PC-3 (cell line): Measurements from ENCODE around the gene CTNNAL1. TPM values are rescaled to one million over a fixed set of nuclear protein-coding genes. Genes with fewer than 3 reads are reported as not detected.

Source experiments
- ATAC-seq: fragments of 200-7000 bp; cut with Tn5 transposase; 2 replicates; pipeline ENCODE4 v1.9.1; 2020; ENCODE audit warnings: mild to moderate bottlenecking, moderate library complexity
- BruUV-seq: library from RNA; stranded (reverse); fragments of 400-500 nt; replicated peaks from 2 replicates; lab custom pipeline; 2021; lab: Mats Ljungman, UMichigan
- CTCF ChIA-PET: fragments of 300-600 bp; sonication (Branson Sonifier 250); formaldehyde crosslinking; loops from one replicate; lab custom pipeline; 2022; ENCODE audit warnings: antibody characterized with exemption; lab: Charles Lee
- POLR2A ChIA-PET: fragments of 300-600 bp; sonication (Branson Sonifier 250); formaldehyde crosslinking; loops from one replicate; lab custom pipeline; 2022; ENCODE audit warnings: antibody characterized with exemption; ENCODE audit not compliant: unreplicated experiment; lab: Charles Lee
- DNase-seq: peaks from one replicate; pipeline ENCODE4 v3.0.0-alpha.2; 2015
- H2AFZ ChIP-seq: fragments of 300-600 bp; sonication (generic); 2 replicates; pipeline ENCODE4 v1.6.0; 2016; ENCODE audit warnings: antibody characterized with exemption, low read length
- H3F3A ChIP-seq: fragments of 300-600 bp; sonication (generic); one replicate; pipeline ENCODE4 v1.6.0; 2017; ENCODE audit warnings: antibody characterized with exemption, low read length, control low read depth, mild to moderate bottlenecking; ENCODE audit not compliant: unreplicated experiment
- H3K27ac ChIP-seq: fragments of 300-600 bp; sonication (generic); 2 replicates; pipeline ENCODE4 v1.5.1; 2016; ENCODE audit warnings: mild to moderate bottlenecking, low read length
- H3K27me3 ChIP-seq: fragments of 300-600 bp; sonication (generic); 2 replicates; pipeline ENCODE4 v1.6.1; 2016; ENCODE audit warnings: low read length, mixed read lengths
- H3K36me3 ChIP-seq: fragments of 300-600 bp; sonication (generic); 2 replicates; pipeline ENCODE4 v1.6.1; 2016; ENCODE audit warnings: low read depth, mixed run types, low read length, mixed read lengths
- H3K4me1 ChIP-seq: fragments of 300-600 bp; sonication (generic); 2 replicates; pipeline ENCODE4 v1.5.1; 2016; ENCODE audit warnings: low read length; ENCODE audit not compliant: insufficient read depth
- H3K4me2 ChIP-seq: fragments of 300-600 bp; sonication (generic); 2 replicates; pipeline ENCODE4 v1.6.0; 2016; ENCODE audit warnings: low read length
- H3K4me3 ChIP-seq: fragments of 300-600 bp; sonication (generic); 2 replicates; pipeline ENCODE4 v1.5.1; 2016; ENCODE audit warnings: mild to moderate bottlenecking, low read length, mixed read lengths
- H3K79me2 ChIP-seq: fragments of 300-600 bp; sonication (generic); 2 replicates; pipeline ENCODE4 v1.6.1; 2017; ENCODE audit warnings: low read length, mixed read lengths
- H3K9ac ChIP-seq: fragments of 300-600 bp; sonication (generic); 2 replicates; pipeline ENCODE4 v1.6.0; 2016; ENCODE audit warnings: mild to moderate bottlenecking, low read length
- H3K9me2 ChIP-seq: fragments of 300-600 bp; sonication (generic); replicated peaks from 2 replicates; pipeline ENCODE4 v1.6.1; 2016; ENCODE audit warnings: mixed run types, low read length, mixed read lengths
- H3K9me3 ChIP-seq: fragments of 300-600 bp; sonication (generic); 2 replicates; pipeline ENCODE4 v1.6.1; 2016; ENCODE audit warnings: low read length, mixed read lengths
- H4K20me1 ChIP-seq: fragments of 300-600 bp; sonication (generic); 2 replicates; pipeline ENCODE4 v1.6.1; 2016; ENCODE audit warnings: low read length, mixed read lengths
- CTCF ChIP-seq: fragments of 300-600 bp; sonication (generic); conservative IDR thresholded peaks from 2 replicates; pipeline ENCODE4 v1.5.1; 2017; ENCODE audit warnings: antibody characterized with exemption, low read depth, mild to moderate bottlenecking, low read length
- EZH2 ChIP-seq: fragments of 300-600 bp; sonication (generic); IDR thresholded peaks from one replicate; pipeline ENCODE4 v1.6.1; 2017; ENCODE audit warnings: antibody characterized with exemption, mild to moderate bottlenecking, low read length; ENCODE audit not compliant: unreplicated experiment
- EZH2phosphoT487 ChIP-seq: fragments of 300-600 bp; sonication (generic); IDR thresholded peaks from 2 replicates; pipeline ENCODE4 v1.6.1; 2018; ENCODE audit warnings: mild to moderate bottlenecking, antibody characterized with exemption, low read length, borderline replicate concordance
- intact Hi-C: fragments of 100-400 bp; cut with micrococcal nuclease; formaldehyde crosslinking; loops from 2 replicates; pipeline ENCODE4 v1.9.0; 2023
- microRNA-seq: library from miRNA; unstranded; fragments of <30 nt; microRNA quantifications from one replicate; pipeline ENCODE4 v1.1.0, GENCODE V29; 2020; ENCODE audit not compliant: unreplicated experiment
- total RNA-seq: library from RNA; depleted of rRNA; stranded (reverse); fragments of >200 nt; gene quantifications from 2 replicates; pipeline ENCODE4 v1.2.3, GENCODE V29; 2014; rRNA removed

The CTNNAL1 gene
- total RNA-seq, 1 experiment from 2014 or later: 97.7 TPM

- Histone ChIP-seq H3K27ac (no peak overlapping the region), H3K79me2 (no peaks in the 10 kb centered on the region), H3K4me2 (no peak overlapping the region), H3K36me3 (peaks cover 24% of the 10 kb centered on the region), H3F3A (no peaks in the 10 kb centered on the region), H3K4me1 (no peaks in the 10 kb centered on the region), H3K9ac (no peak overlapping the region), H3K4me3 (no peak overlapping the region), H2AFZ (no peak overlapping the region), H3K9me2 (no peaks in the 10 kb centered on the region), H3K27me3 (no peaks in the 10 kb centered on the region), H4K20me1 (no peaks in the 10 kb centered on the region), H3K9me3 (no peaks in the 10 kb centered on the region)
- intact Hi-C loops: no loop called here
- BruUV-seq: no TSS peak
- POLR2A ChIA-PET: no interaction called here
- TF ChIP-seq EZH2phosphoT487: no peak
- TF ChIP-seq CTCF: no peak
- no peak for TF ChIP-seq EZH2
- ATAC-seq (no peak), DNase-seq (no peak)
- CTCF ChIA-PET: no interaction called here
Measured at GRCh38 chr9:108897324-108898096, 115.8 kb downstream of the CTNNAL1 start.

- BruUV-seq: no TSS peak
Measured at GRCh38 chr9:108894225-108894997, 118.9 kb downstream of the CTNNAL1 start.

More at GRCh38 chr9:108894225-108894997, 118.9 kb downstream of the CTNNAL1 start:
- Histone ChIP-seq H3K79me2 (no peaks in the 10 kb centered on the region), H2AFZ (no peak overlapping the region), H3K9me3 (no peaks in the 10 kb centered on the region), H3K4me1 (no peaks in the 10 kb centered on the region), H3K9me2 (no peaks in the 10 kb centered on the region), H4K20me1 (no peaks in the 10 kb centered on the region), H3K4me2 (no peak overlapping the region), H3K36me3 (peaks cover 28% of the 10 kb centered on the region), H3F3A (no peaks in the 10 kb centered on the region), H3K9ac (no peak overlapping the region), H3K27me3 (no peaks in the 10 kb centered on the region), H3K4me3 (no peak overlapping the region), H3K27ac (no peak overlapping the region)
- TF ChIP-seq EZH2phosphoT487: no peak
- TF ChIP-seq EZH2: no peak
- TF ChIP-seq CTCF: no peak
- no peak for ATAC-seq
- ChIA-PET CTCF (no interaction called here), POLR2A (no interaction called here)
- intact Hi-C loops: no loop called here
- DNase-seq: no peak

Small RNAs within 50 kb of the gene (microRNA-seq; reads per million reads assigned to microRNA genes)
- 168 reads per million, percentile 67 among the genes with 10 or more reads in this experiment for gene MIR32

Other genes starting within 250 kb of the CTNNAL1 start
- not detected in 2 replicates for gene ACTL7B, start 157.5 kb downstream of the CTNNAL1 start, total RNA-seq
- gene ACTL7A, start 151.2 kb downstream of the CTNNAL1 start, total RNA-seq: not detected in 2 replicates
- gene ELP1, start 79.4 kb downstream of the CTNNAL1 start, total RNA-seq: 26.0 and 53.6 TPM in 2 replicates
- 4.7 and 7.8 TPM in 2 replicates for gene ABITRAM, start 79.1 kb downstream of the CTNNAL1 start, total RNA-seq
- 23.7 and 30.8 TPM in 2 replicates for gene TMEM245, start 106.4 kb upstream of the CTNNAL1 start, total RNA-seq
- not detected in 2 replicates for gene FRRS1L, start 153.8 kb upstream of the CTNNAL1 start, total RNA-seq